IMR-90 (cell line): Measurements from ENCODE around the gene NPEPL1. TPM values are rescaled to one million over a fixed set of nuclear protein-coding genes. Genes with fewer than 3 reads are reported as not detected.

ENCODE experiments used
- ATAC-seq: fragments of 200-7000 bp; cut with Tn5 transposase; 2 replicates; pipeline ENCODE4 v1.9.1; 2020; ENCODE audit warnings: low read depth, mild to moderate bottlenecking, moderate library complexity
- BruUV-seq: library from RNA; stranded (reverse); fragments of 400-500 nt; replicated peaks from 2 replicates; lab custom pipeline; 2021; lab: Mats Ljungman, UMichigan
- CTCF ChIA-PET: fragments of 300-600 bp; formaldehyde crosslinking; extraction: SDS; loops from one replicate; lab custom pipeline; 2021; ENCODE audit warnings: antibody characterized with exemption; lab: Yijun Ruan, JAX
- POLR2A ChIA-PET: fragments of 300-600 bp; sonication (Branson Sonifier 250); formaldehyde crosslinking; loops from one replicate; lab custom pipeline; 2022; ENCODE audit warnings: antibody characterized with exemption; ENCODE audit not compliant: unreplicated experiment; lab: Charles Lee
- DNase-seq: peaks from one replicate; pipeline ENCODE4 v3.0.0; 2013
- H2AFZ ChIP-seq: replicated peaks from 2 replicates; pipeline ENCODE3; 2013; ENCODE audit warnings: low read length, mild to moderate bottlenecking; ENCODE audit not compliant: poor library complexity
- H2AK5ac ChIP-seq: 2 replicates; pipeline ENCODE4 v1.6.1; 2013; ENCODE audit warnings: low read depth, low read length, inconsistent platforms
- H2AK9ac ChIP-seq: replicated peaks from 2 replicates; pipeline ENCODE3; 2013; ENCODE audit warnings: mild to moderate bottlenecking, low read depth, low read length, moderate library complexity; ENCODE audit not compliant: poor library complexity
- H2BK120ac ChIP-seq: 2 replicates; pipeline ENCODE4 v1.6.1; 2013; ENCODE audit warnings: low read depth, low read length, inconsistent platforms
- H2BK15ac ChIP-seq: 3 replicates; pipeline ENCODE4 v1.6.1; 2013; ENCODE audit warnings: low read depth, low read length, inconsistent platforms
- H2BK20ac ChIP-seq: 2 replicates; pipeline ENCODE4 v1.6.1; 2013; ENCODE audit warnings: low read depth, mild to moderate bottlenecking, inconsistent platforms, low read length, moderate library complexity
- H2BK5ac ChIP-seq: 2 replicates; pipeline ENCODE4 v1.6.1; 2013; ENCODE audit warnings: mild to moderate bottlenecking, low read depth, low read length, inconsistent platforms; ENCODE audit not compliant: poor library complexity, severe bottlenecking
- H3K14ac ChIP-seq: replicated peaks from 2 replicates; pipeline ENCODE4 v1.6.1; 2013; ENCODE audit warnings: low read depth, low read length, inconsistent platforms
- H3K18ac ChIP-seq: 2 replicates; pipeline ENCODE4 v1.6.1; 2013; ENCODE audit warnings: low read depth, low read length, control low read depth
- H3K23ac ChIP-seq: 2 replicates; pipeline ENCODE4 v1.6.1; 2013; ENCODE audit warnings: low read depth, low read length, inconsistent platforms
- H3K27ac ChIP-seq: 2 replicates; pipeline ENCODE4 v1.5.1; 2013; ENCODE audit warnings: mild to moderate bottlenecking, control low read depth, low read length; ENCODE audit not compliant: insufficient read depth
- H3K27me3 ChIP-seq: 2 replicates; pipeline ENCODE4 v1.6.1; 2013; ENCODE audit warnings: low read length; ENCODE audit not compliant: control insufficient read depth, insufficient read depth
- H3K36me3 ChIP-seq: 2 replicates; pipeline ENCODE4 v1.6.1; 2013; ENCODE audit warnings: low read length, mixed read lengths; ENCODE audit not compliant: control insufficient read depth, insufficient read depth
- H3K4ac ChIP-seq: 2 replicates; pipeline ENCODE4 v1.6.1; 2013; ENCODE audit warnings: low read depth, low read length, inconsistent platforms
- H3K4me1 ChIP-seq: 2 replicates; pipeline ENCODE4 v1.6.1; 2013; ENCODE audit warnings: low read length, mixed read lengths; ENCODE audit not compliant: control insufficient read depth, insufficient read depth
- H3K4me2 ChIP-seq: 2 replicates; pipeline ENCODE4 v1.6.1; 2013; ENCODE audit warnings: low read depth, mild to moderate bottlenecking, control low read depth, low read length, moderate library complexity
- H3K4me3 ChIP-seq: 2 replicates; pipeline ENCODE4 v1.5.1; 2013; ENCODE audit warnings: low read depth, mild to moderate bottlenecking, control low read depth, low read length, moderate library complexity; ENCODE audit not compliant: insufficient read depth
- H3K56ac ChIP-seq: 2 replicates; pipeline ENCODE4 v1.6.1; 2013; ENCODE audit warnings: low read length, inconsistent platforms; ENCODE audit not compliant: insufficient read depth; ENCODE audit errors: extremely low read depth
- H3K79me1 ChIP-seq, 2 experiments: 2 replicates each; pipeline ENCODE4 v1.6.1; 2013; ENCODE audit warnings: low read length in 2 of 2, inconsistent platforms in 1 of 2, low read depth in 1 of 2
- H3K9ac ChIP-seq: 2 replicates; pipeline ENCODE4 v1.6.1; 2013; ENCODE audit warnings: low read depth, low read length, control low read depth
- H3K9me1 ChIP-seq: 2 replicates; pipeline ENCODE4 v1.6.1; 2013; ENCODE audit warnings: low read length, inconsistent platforms; ENCODE audit not compliant: insufficient read depth
- H3K9me3 ChIP-seq: 2 replicates; pipeline ENCODE4 v1.6.1; 2013; ENCODE audit warnings: low read length; ENCODE audit not compliant: control insufficient read depth, insufficient read depth
- H4K20me1 ChIP-seq: 2 replicates; pipeline ENCODE4 v1.6.1; 2013; ENCODE audit warnings: low read length, inconsistent platforms; ENCODE audit not compliant: insufficient read depth
- H4K5ac ChIP-seq: 2 replicates; pipeline ENCODE4 v1.6.1; 2013; ENCODE audit warnings: mild to moderate bottlenecking, low read depth, low read length, control low read depth
- H4K8ac ChIP-seq, 2 experiments: 2 replicates each; pipeline ENCODE4 v1.6.1; 2013; ENCODE audit warnings: low read depth in 2 of 2, low read length in 2 of 2, control low read depth in 1 of 2, inconsistent platforms in 1 of 2
- H4K91ac ChIP-seq: 2 replicates; pipeline ENCODE4 v1.6.1; 2013; ENCODE audit warnings: low read depth, low read length, inconsistent platforms; ENCODE audit not compliant: insufficient read depth
- NFE2L2 ChIP-seq: fragments of 150-350 bp; IDR thresholded peaks from 2 replicates; pipeline ENCODE4 v1.6.1; 2016; ENCODE audit warnings: low read depth, mild to moderate bottlenecking, low read length
- RAD21 ChIP-seq: IDR thresholded peaks from 2 replicates; pipeline ENCODE4 v1.6.1; 2012; ENCODE audit warnings: low read length, improper control_type of control experiment
- WGBS, 2 experiments: methylation state at CpG; one replicate each; pipeline versions ENCODE4 v1.1.5 to v1.1.7; 2013; ENCODE audit warnings: missing lambda C conversion rate in 2 of 2; ENCODE audit not compliant: insufficient read length in 1 of 2; ENCODE audit errors: extremely low coverage in 2 of 2; 5-methylcytosine and 5-hydroxymethylcytosine counted together
- dilution Hi-C: fragments of 300-500 bp; cut with HindIII; formaldehyde crosslinking; loops from one replicate; pipeline ENCODE4 v1.14.3; 2018; ENCODE audit warnings: low sequenced_read_pairs; ENCODE audit not compliant: unreplicated experiment
- in situ Hi-C: fragments of 300-500 bp; cut with MboI; formaldehyde crosslinking; loops from 3 replicates; pipeline ENCODE4 v1.14.3; 2019; ENCODE audit warnings: low sequenced_read_pairs, inconsistent platforms, mixed read lengths
- intact Hi-C: fragments of 100-400 bp; cut with micrococcal nuclease; formaldehyde crosslinking; loops from 2 replicates; pipeline ENCODE4 v1.10.0; 2022
- polyA plus RNA-seq, 3 experiments: library from polyadenylated mRNA; depleted of rRNA; stranded (reverse); fragments of >200 nt; gene quantifications; 2 replicates each; pipeline ENCODE4 v1.2.3, GENCODE V29; 2012; ENCODE audit warnings: low replicate concordance in 1 of 3
- total RNA-seq: library from RNA; depleted of rRNA; stranded (reverse); fragments of >200 nt; gene quantifications from 2 replicates; pipeline ENCODE4 v1.2.3, GENCODE V29; 2012

NPEPL1 gene
- total and polyA plus RNA-seq, 2 of the 4 experiments (the other 2 are of a cell fraction): 6.3 to 10.4 TPM

GRCh38 chr20:58697867-58698703, 5.5 kb downstream of the NPEPL1 start (continued):
- no peak for TF ChIP-seq RAD21

GRCh38 chr20:58698741-58699622, 6.4 kb downstream of the NPEPL1 start:
- WGBS, 2 experiments: 83% methylated on average over 8 of the region's 27 CpGs; no CpG with 5 or more reads in 1 of the 2 experiments
- Histone ChIP-seq H3K79me1 (peaks cover 6 to 12% of the 10 kb centered on the region in 2 experiments; a peak in 2 of 4 replicates), H3K14ac (no peak overlapping the region), H3K9ac (no peak overlapping the region), H4K5ac (no peak overlapping the region), H3K4me3 (no peak overlapping the region), H3K4ac (no peak overlapping the region), H4K20me1 (no peaks in the 10 kb centered on the region), H3K18ac (no peak overlapping the region), H3K27me3 (no peaks in the 10 kb centered on the region), H2BK120ac (no peak overlapping the region), H2BK20ac (no peak overlapping the region), H3K36me3 (peaks cover 41% of the 10 kb centered on the region), H2AK5ac (no peak overlapping the region), H3K27ac (no peak overlapping the region), H3K23ac (no peak overlapping the region), H3K56ac (no peak overlapping the region), H3K9me1 (peaks cover 6% of the 10 kb centered on the region), H3K9me3 (no peaks in the 10 kb centered on the region), H4K91ac (no peak overlapping the region), H3K4me1 (peaks cover 6% of the 10 kb centered on the region), H2BK15ac (no peak overlapping the region), H3K4me2 (no peak overlapping the region), H2AFZ (no peak overlapping the region), H4K8ac (no peak overlapping the region), H2AK9ac (no peak overlapping the region), H2BK5ac (no peak overlapping the region)
- BruUV-seq: no TSS peak
- in situ Hi-C loops (no loop called here), dilution Hi-C loops (no loop called here), intact Hi-C loops (no loop called here)
- CTCF ChIA-PET: no interaction called here
- ATAC-seq (no peak), DNase-seq (no peak)
- POLR2A ChIA-PET: no interaction called here
- no peak for TF ChIP-seq NFE2L2
